NCI-H446 treated with DMSO at 0.1 percent for 48 hours (cell line): ENCODE results near the gene JAKMIP3.

Source experiments
- DNase-seq: peaks from one replicate; lab custom pipeline; 2025; lab: John Stamatoyannopoulos, UW

The JAKMIP3 gene

DNA sequence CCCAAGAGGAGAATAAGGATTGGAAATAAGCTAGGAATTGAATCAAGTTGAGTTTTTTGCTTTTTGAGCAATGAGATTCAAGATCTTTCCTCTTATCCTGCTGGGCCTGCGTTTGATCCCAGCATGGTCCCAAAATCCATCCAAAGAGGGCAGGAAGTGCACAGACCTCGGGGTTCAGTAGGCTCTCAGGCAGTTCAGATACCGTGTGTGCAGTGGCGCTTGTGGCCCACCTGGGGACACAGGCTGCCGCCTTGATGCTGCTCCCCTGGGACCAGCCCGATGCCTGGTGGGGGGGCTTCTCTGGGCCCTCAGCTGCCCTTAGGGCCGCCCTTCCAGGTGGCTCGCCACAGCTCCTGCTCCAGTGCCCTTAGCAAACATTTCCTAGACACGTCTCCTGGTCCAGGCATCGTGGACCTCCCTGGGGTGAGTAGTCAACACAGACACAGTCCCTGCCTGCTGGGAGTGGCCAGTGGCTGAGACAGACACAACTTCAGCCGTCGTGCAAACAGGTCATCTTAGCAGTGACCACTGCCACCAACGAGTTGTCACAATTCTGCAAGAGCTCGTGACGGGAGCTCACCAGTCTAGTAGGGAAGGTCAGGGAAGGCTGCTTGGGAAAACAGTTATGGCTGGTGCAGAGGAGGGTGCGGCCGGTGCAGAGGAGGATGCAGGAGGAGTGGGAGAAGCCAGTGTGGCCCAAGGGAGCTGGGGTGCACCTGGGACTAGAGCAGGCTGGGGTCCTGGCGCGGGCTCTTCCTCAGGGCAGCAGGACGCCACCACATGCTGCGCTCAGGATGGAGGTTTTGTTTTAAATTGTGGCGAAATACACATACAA, 21.7 kb upstream of the JAKMIP3 start:
- DNase-seq, result no peak

- DNase-seq, result no peak
Measured at GRCh38 chr10:132044803-132045202, 20.9 kb upstream of the JAKMIP3 start.

GRCh38 chr10:132045324-132045723, 20.4 kb upstream of the JAKMIP3 start:
- DNase-seq, result no peak

- DNase-seq, result no peak
Measured at GRCh38 chr10:132047575-132048293, 18.0 kb upstream of the JAKMIP3 start.

DNA sequence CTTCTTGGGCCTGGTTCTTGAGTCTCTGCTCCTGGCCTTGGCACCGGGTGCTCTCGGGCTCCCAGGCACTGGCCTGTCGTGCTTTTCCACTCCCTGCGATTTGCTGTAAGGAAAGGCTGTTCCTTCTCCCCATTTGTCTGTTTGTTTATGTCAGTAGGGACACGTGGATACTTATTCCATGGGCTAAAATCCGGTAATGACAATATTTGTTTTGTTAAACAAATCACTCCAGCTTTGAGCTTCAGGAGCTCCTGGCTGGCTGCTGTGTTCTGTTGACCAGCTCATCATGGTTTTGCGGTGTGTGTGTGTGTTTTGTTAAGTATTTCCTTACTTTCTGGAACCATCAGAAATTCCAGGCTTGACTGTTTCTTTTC, 17.5 kb upstream of the JAKMIP3 start:
- DNase-seq, result no peak

DNA sequence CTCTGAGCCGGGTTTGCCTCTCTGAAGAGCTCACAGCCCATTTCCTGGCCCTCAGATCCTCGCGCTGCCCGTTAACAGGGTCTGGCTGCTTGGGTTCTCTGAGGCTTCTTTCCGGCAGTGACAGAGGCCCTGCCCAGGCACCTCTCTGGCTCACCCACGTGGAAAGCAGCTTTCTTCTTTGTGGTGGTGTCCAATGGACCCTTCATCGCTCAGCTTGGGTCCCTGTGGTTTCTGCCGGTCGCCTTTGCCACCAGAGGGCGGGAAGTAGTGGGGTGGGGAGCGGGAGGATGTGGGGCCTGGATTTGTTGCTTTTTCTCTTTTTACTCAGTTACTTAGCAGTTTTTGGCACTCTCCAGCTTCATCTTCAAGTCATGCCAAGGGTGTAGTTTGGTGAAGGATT, 15.6 kb upstream of the JAKMIP3 start:
- no peak for DNase-seq

- DNase-seq, result no peak
Measured at GRCh38 chr10:132052124-132052523, 13.6 kb upstream of the JAKMIP3 start.

GRCh38 chr10:132054564-132054963, 11.2 kb upstream of the JAKMIP3 start:
- DNase-seq, result no peak

DNA sequence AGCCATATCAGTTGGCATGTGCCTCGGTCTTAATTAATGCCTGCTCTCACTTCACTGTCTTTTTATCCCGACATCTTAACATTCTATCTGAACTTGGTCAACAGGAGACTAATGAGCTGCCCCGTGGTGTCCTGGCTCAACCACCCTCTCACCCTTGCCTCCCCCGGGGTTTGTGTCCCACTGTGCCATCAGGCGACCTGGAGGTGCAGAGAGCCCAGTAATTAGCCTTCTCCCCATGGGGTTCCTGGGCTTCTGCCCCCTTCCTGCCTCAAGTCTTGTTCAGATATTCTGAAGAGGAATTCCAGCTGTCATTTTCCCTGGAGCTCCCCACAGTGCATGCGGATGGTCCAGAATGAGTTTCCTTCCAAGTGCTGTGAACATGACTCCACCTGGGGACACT, 10.1 kb upstream of the JAKMIP3 start:
- DNase-seq, result no peak

- DNase-seq, result no peak
Measured at GRCh38 chr10:132056663-132057062, 9.1 kb upstream of the JAKMIP3 start.

- no peak for DNase-seq
Measured at GRCh38 chr10:132057191-132057681, 8.5 kb upstream of the JAKMIP3 start.

DNA sequence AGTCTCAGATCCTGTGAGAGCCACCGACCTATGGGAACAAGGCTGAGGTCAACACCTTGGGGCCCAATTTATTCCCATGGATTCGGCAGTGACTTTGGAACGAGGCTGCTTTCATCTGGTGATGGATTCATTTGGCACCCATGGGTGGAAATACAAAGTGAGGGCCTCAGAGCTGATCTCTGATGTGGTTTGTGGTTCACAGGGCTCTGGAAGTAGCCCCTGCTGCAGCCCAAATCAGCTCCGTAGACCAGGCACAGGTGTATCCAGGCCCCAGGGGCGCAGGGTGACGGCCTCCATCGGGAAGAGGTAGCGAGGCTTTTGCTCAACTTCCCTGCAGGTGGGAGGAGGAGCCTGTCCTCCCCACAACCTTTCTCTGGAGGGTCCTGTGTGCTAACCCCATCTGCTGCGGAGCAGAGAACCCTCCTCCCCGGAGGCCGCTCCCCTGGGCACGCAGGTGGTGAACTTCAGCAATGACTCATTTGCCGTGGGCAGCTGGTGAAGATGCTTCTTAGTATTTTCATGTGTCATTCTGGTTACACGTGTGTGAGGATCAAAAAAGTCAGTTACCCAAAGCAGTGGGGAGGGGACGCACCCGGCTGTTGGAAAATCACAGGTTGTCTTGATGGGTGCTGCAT, 7.5 kb upstream of the JAKMIP3 start:
- DNase-seq, result no peak

DNA sequence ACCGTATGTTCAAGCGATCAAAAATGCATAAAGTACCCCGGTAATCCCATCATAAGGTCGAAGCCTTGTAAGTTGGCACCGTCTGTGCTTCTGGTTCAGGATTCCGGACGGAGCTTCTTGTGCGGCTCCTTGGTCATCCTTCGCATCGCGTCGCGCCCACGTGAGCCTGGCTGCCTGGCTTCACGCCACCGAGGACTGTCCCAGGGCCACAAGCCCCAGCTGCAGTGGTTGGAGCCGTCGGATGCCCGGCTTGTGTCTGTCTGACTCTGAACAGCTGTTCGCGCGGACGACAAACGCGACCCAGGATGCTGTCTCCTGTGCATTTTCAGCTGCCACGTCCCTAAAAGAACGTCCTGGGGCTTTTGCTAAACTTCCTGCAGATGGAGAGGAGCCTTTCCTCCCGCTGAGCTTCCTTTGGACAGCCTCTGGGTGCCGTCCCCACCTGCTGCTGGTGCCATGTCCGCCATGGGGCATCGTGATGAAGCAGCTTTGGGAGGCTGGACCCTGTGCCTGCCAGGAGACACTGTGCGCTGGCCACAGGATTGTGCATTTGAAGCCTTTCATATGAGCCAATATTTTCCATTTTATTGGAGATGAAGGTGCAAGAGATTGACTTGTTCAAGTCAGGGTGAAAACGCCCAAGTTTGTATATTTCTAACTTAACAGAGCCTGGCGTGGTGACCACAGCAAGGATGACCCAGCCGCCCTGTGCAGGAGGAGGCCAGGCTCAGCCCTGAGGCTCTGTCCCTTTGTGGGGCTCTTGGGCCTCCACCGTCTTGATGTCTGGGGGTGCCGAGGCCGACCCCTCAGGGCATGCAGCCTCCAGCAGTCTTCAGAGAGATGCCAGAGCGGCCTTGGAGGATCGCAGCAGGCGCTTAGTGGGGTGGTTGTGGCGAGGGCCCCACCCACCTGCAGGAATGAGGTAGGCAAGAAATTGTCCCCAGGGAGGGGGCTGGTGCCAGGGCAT, 6.7 kb upstream of the JAKMIP3 start:
- no peak for DNase-seq

DNA sequence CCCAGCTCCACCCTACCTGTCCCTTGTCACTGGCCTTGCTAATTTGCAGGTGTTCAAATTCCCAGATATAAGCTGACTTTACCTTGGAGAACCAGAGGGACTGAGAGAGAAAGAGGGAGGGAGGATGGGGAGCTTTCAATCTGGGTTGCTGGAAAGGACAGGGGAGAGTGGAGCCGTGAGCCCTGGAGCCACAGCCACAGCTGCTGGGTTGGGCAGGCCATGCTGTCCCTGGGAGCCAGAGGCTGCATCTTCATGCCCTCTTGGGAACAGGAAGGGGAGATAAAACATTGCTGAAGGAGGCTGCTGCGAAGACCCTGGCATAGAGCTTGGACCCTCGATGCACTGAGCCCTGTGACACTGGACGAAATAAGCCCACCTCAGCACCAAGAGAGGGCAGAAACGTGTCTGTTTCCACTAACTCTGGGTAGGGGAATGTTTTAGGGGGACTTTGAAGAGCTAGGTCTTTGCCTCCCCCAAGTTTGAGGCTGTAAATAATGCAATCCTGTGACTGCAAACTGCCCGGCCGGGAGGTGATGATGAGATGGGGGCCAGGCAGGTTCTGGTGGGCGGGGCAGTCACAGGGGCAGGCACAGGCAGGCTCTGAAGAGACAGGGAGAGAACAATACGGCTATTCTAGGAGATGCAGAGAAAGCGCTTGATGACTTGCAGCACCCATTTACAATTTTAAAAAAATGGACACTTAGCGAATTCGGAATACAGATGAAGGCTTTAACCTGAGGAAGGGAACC, 5.8 kb upstream of the JAKMIP3 start:
- no peak for DNase-seq

DNA sequence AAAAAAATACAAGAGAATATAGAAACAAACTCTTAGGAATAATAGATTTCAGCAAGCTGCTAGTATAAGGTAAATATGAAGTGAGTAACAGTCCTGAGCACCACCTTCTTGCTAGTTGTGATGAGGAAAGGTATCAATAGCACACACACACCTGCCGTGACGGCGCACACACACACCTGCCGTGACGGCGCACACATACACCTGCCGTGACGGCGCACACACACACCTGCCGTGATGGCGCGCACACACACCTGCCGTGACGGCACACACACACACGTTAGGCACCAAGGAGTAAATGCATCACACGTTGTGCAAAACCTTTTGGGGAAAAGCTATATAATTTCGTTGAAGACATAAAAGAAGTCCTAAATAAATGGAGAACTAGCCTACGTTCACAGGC, 4.7 kb upstream of the JAKMIP3 start:
- DNase-seq, result no peak

DNA sequence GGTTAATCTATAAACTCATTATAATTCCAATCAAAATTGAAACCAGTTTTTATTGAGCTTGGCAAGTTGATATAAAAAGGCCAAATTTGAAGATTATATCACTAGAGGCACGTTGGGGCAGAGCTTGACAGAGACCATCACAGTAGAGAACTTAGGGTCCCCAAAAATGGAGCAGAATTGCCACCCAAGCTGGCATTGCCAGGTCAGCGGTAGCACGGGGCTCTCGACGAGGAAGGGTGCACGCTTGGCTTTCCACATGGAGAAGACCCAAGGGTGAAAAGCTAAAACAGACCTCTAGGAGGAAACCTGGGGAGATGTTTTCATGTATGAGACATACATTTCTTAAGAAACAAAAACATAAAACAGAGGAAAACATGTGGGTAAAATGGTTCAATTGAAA, 4.3 kb upstream of the JAKMIP3 start:
- DNase-seq, result no peak

GRCh38 chr10:132062116-132062515, 3.6 kb upstream of the JAKMIP3 start:
- DNase-seq, result no peak

DNA sequence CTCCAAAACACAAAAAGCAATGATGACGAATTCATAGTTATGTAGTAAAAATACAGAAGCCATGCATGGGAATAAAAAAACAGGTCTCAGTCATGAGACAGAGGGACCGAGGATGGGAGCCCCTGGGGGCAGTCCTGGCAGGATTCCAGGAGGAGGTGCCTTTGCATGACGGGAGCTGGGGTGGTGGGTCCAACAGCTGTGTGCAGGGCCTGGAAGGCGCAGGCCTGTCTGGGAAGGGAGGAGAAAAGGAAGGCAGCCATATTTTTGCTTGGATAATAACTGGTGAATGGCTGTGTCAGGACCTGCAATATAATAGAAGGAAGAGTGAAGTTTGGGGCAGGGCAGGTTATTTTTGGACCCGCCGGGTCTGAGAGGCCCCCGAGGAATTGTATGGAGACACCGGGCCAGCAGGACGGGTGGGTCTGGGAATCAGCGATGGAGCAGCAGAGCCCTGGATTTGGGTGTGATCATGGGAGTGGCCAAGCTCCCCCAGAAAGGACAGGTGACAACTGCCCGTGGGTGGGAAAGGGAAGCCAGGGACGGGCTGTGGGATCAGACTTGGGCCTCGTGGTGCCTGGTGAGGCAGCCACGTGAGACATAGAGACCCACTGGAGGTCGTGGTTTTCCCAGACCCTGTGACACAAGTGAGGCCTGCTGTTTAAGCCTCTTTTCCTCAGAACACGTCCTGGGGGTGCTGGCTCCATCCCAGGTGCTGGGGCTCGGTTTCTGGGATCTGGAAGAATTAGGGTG, 2.9 kb upstream of the JAKMIP3 start:
- no peak for DNase-seq

DNA sequence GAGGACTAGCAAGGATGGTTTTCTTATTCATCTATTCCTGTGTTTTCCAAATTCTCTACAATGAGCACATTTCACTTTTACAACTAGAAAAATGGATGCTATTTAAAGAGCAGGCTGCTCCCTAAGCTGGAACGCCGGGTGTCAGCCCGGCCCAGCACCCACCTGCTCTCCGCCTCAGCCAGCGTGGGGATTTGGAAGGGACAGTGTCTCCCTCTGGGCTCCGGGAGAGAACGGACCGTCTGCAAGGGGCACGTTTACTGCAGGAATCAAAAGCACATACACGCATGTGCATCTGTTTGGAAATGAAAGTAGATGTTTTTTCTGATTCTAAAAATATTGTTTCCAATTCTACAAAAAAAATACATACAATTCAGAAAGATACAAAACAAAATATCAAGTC, 2.3 kb upstream of the JAKMIP3 start:
- DNase-seq, result no peak

GRCh38 chr10:132064082-132064755, 1.5 kb upstream of the JAKMIP3 start:
- no peak for DNase-seq
